Measurements from ENCODE around the gene LYRM7.

DNA sequence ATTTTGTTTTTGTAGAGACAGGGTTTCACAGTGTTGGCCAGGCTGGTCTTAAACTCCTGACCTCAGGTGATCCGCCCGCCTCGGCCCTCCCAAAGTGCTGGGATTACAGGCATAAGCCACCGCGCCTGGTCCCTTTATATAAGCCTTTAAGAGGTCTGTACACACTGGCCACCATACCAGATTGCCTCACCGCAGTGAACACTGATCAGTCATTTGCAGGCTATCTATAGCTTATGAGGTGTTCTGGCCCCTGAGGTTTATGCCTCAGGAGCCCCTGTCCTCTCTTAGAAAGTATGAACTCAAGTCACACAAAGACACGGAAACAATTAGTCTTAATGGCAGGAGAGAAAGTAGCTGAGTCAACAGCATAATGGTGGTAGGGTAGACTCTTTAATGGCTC, 20.3 kb upstream of the LYRM7 start:
- TF ChIP-seq, protein P1, sequence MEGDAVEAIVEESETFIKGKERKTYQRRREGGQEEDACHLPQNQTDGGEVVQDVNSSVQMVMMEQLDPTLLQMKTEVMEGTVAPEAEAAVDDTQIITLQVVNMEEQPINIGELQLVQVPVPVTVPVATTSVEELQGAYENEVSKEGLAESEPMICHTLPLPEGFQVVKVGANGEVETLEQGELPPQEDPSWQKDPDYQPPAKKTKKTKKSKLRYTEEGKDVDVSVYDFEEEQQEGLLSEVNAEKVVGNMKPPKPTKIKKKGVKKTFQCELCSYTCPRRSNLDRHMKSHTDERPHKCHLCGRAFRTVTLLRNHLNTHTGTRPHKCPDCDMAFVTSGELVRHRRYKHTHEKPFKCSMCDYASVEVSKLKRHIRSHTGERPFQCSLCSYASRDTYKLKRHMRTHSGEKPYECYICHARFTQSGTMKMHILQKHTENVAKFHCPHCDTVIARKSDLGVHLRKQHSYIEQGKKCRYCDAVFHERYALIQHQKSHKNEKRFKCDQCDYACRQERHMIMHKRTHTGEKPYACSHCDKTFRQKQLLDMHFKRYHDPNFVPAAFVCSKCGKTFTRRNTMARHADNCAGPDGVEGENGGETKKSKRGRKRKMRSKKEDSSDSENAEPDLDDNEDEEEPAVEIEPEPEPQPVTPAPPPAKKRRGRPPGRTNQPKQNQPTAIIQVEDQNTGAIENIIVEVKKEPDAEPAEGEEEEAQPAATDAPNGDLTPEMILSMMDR (conservative IDR thresholded peaks at IDR 0.05; ENCODE audit: low read length), result no peak
- TF ChIP-seq EZH2phosphoT487 (IDR thresholded peaks at IDR 0.05; ENCODE audit: borderline replicate concordance, low read depth, low read length), result no peak
